B cell (primary cell): ENCODE measurements around the gene COA5. TPM values are rescaled to one million over a fixed set of nuclear protein-coding genes. Genes with fewer than 3 reads are reported as not detected.

Experiments used
- ATAC-seq: fragments of 200-7000 bp; cut with Tn5 transposase; one replicate; pipeline ENCODE4 v1.10.0; 2021; ENCODE audit warnings: low read depth, mild to moderate bottlenecking, moderate number of reproducible peaks, moderate library complexity
- CTCF ChIA-PET: fragments of 350-600 bp; sonication (Branson Sonifier 250); formaldehyde crosslinking; loops from one replicate; lab custom pipeline; 2021; ENCODE audit warnings: antibody characterized with exemption, inconsistent platforms; lab: Charles Lee
- POLR2A ChIA-PET: fragments of 350-600 bp; sonication (Branson Sonifier 250); formaldehyde crosslinking; loops from one replicate; lab custom pipeline; 2021; ENCODE audit warnings: antibody characterized with exemption; lab: Charles Lee
- DNase-seq: peaks from one replicate; pipeline ENCODE4 v3.0.0; 2013
- H2AFZ ChIP-seq: 2 replicates; pipeline ENCODE4 v1.6.1; 2012; ENCODE audit warnings: mild to moderate bottlenecking, low read depth, low read length; ENCODE audit not compliant: insufficient read depth, poor library complexity, severe bottlenecking
- H3K27ac ChIP-seq, 2 donors: 1 replicate in 1 of 2; 2 replicates in 1 of 2; pipeline ENCODE4 v1.5.1; 2012 to 2013; ENCODE audit warnings: low read length in 2 of 2, mild to moderate bottlenecking in 2 of 2, moderate library complexity in 1 of 2
- H3K27me3 ChIP-seq, 4 experiments: fragments of 200-600 bp in 1 of 4; sonication (generic) in 1 of 4; replicated peaks in 1 of 4; 1 replicate in 2 of 4; 2 replicates in 2 of 4; pipeline versions ENCODE4 v1.6.1 to v1.7.0; 2013 to 2016; ENCODE audit warnings: low read length in 3 of 4, mild to moderate bottlenecking in 2 of 4, mixed read lengths in 1 of 4, moderate library complexity in 1 of 4; ENCODE audit not compliant: insufficient read depth in 4 of 4, control insufficient read depth in 3 of 4; ENCODE audit errors: control extremely low read depth in 1 of 4
- H3K36me3 ChIP-seq, 2 experiments: replicated peaks in 1 of 2; 1 replicate in 1 of 2; 2 replicates in 1 of 2; pipeline versions ENCODE4 v1.6.1 to v1.7.1; 2013; ENCODE audit warnings: low read length in 1 of 2; ENCODE audit not compliant: insufficient read depth in 2 of 2, control insufficient read depth in 1 of 2; ENCODE audit errors: control extremely low read depth in 1 of 2, extremely low read depth in 1 of 2
- H3K4me1 ChIP-seq, 2 donors: fragments of 200-600 bp in 1 of 2; sonication (generic) in 1 of 2; 1 replicate in 1 of 2; 2 replicates in 1 of 2; pipeline versions ENCODE4 v1.5.1 to v1.6.1; 2013 to 2017; ENCODE audit warnings: low read length in 2 of 2; ENCODE audit not compliant: control insufficient read depth in 2 of 2, insufficient read depth in 2 of 2
- H3K4me2 ChIP-seq: replicated peaks from 2 replicates; pipeline ENCODE3; 2012; ENCODE audit warnings: mild to moderate bottlenecking, low read depth, low read length; ENCODE audit not compliant: poor library complexity, severe bottlenecking
- H3K4me3 ChIP-seq, 5 experiments: fragments of 200-600 bp in 1 of 5; sonication (generic) in 1 of 5; 1 replicate in 3 of 5; 2 replicates in 2 of 5; pipeline versions ENCODE4 v1.5.1 to v1.7.0; 2011 to 2016; ENCODE audit warnings: low read length in 4 of 5, mild to moderate bottlenecking in 4 of 5, low read depth in 2 of 5, control low read depth in 1 of 5, moderate library complexity in 1 of 5; ENCODE audit not compliant: insufficient read depth in 1 of 5; ENCODE audit errors: control extremely low read depth in 1 of 5, extremely low read depth in 1 of 5
- H3K79me2 ChIP-seq: fragments of 200-600 bp; sonication (generic); one replicate; pipeline ENCODE4 v1.6.0; 2016; ENCODE audit warnings: low read length; ENCODE audit not compliant: control insufficient read depth, insufficient read depth
- H3K9ac ChIP-seq: fragments of 200-600 bp; sonication (generic); 2 replicates; pipeline ENCODE4 v1.6.1; 2017; ENCODE audit warnings: mild to moderate bottlenecking, low read length, moderate library complexity
- H3K9me3 ChIP-seq, 3 donors: one replicate each; pipeline versions ENCODE4 v1.6.1 to v1.7.1; 2013; ENCODE audit warnings: low read length in 2 of 3; ENCODE audit not compliant: control insufficient read depth in 2 of 3, insufficient read depth in 1 of 3; ENCODE audit errors: control extremely low read depth in 1 of 3
- H4K20me1 ChIP-seq: 2 replicates; pipeline ENCODE4 v1.6.0; 2012; ENCODE audit warnings: mild to moderate bottlenecking, low read length; ENCODE audit not compliant: insufficient read depth, control insufficient read depth, poor library complexity, severe bottlenecking
- H3K27ac Mint-ChIP-seq: one replicate; pipeline ENCODE4 v1.8.0; 2021; ENCODE audit warnings: mixed read lengths
- H3K27me3 Mint-ChIP-seq: one replicate; pipeline ENCODE4 v1.8.0; 2021; ENCODE audit warnings: mixed read lengths
- H3K4me1 Mint-ChIP-seq: one replicate; pipeline ENCODE4 v1.8.0; 2021; ENCODE audit warnings: mixed read lengths
- H3K4me3 Mint-ChIP-seq: one replicate; pipeline ENCODE4 v1.8.0; 2021; ENCODE audit warnings: mixed read lengths
- H3K9me3 Mint-ChIP-seq: one replicate; pipeline ENCODE4 v1.8.0; 2022; ENCODE audit warnings: mixed read lengths; ENCODE audit not compliant: insufficient read depth
- EZH2 ChIP-seq: IDR thresholded peaks from 2 replicates; pipeline ENCODE4 v1.6.1; 2012; ENCODE audit warnings: borderline replicate concordance, low read depth, mild to moderate bottlenecking, moderate library complexity, low read length; ENCODE audit not compliant: insufficient read depth, poor library complexity, severe bottlenecking
- WGBS: methylation state at CpG from one replicate; pipeline ENCODE4 v1.1.5; 2013; ENCODE audit warnings: missing lambda C conversion rate; ENCODE audit not compliant: insufficient coverage; 5-methylcytosine and 5-hydroxymethylcytosine counted together
- intact Hi-C: fragments of 100-400 bp; cut with micrococcal nuclease; formaldehyde crosslinking; loops from one replicate; pipeline ENCODE4 v1.10.0; 2022
- polyA plus RNA-seq: library from polyadenylated mRNA; depleted of rRNA; stranded (reverse); fragments of >200 nt; gene quantifications from 2 replicates; pipeline ENCODE4 v1.2.3, GENCODE V29; 2012
- total RNA-seq, 2 donors: library from RNA; stranded (reverse); fragments of 120-200 nt in 1 of 2; gene quantifications; 1 replicate in 1 of 2; 2 replicates in 1 of 2; pipeline versions ENCODE4 v1.2.3 to v1.2.4, GENCODE V29; 2013 to 2022
- TF ChIP-seq, protein P1 (sequence below): fragments of 200-600 bp; IDR thresholded peaks from one replicate; pipeline ENCODE4 v1.8.0; 2022; ENCODE audit warnings: antibody characterized with exemption, mild to moderate bottlenecking

COA5 gene
- total and polyA plus RNA-seq, 2 donors (not counting 1 experiment from before 2014, with no cell fraction given), result 23.2 to 46.9 TPM

- Histone ChIP-seq H3K27me3 (no peaks in the 10 kb centered on the region), H3K79me2 (peaks cover 5% of the 10 kb centered on the region), H4K20me1 (no peaks in the 10 kb centered on the region), H3K27ac (no peak overlapping the region), H3K9me3 (no peaks in the 10 kb centered on the region), H3K4me3 (no peak overlapping the region), H3K4me1 (no peaks in the 10 kb centered on the region), H3K9ac (no peak overlapping the region), H2AFZ (no peak overlapping the region), H3K4me2 (no peak overlapping the region), H3K36me3 (no peaks in the 10 kb centered on the region)
- peak; percentile 99 for ATAC-seq
- WGBS, result 0% methylated on average over 1 of the region's 4 CpGs
- ChIA-PET CTCF (interaction anchor here (0.6 to 2.5 kb wide), 58 partner anchors 11 to 841 kb away, joined by 3 to 124 read pairs (median 4); partner anchors contain the start of genes COA5, MGAT4A, MITD1 and MRPL30), POLR2A (interaction anchor here (0.7 kb wide), 1 partner anchor 49 kb away, joined by 4 read pairs; no protein-coding TSS in a partner anchor)
- no peak for TF ChIP-seq EZH2
- TF ChIP-seq, protein P1, sequence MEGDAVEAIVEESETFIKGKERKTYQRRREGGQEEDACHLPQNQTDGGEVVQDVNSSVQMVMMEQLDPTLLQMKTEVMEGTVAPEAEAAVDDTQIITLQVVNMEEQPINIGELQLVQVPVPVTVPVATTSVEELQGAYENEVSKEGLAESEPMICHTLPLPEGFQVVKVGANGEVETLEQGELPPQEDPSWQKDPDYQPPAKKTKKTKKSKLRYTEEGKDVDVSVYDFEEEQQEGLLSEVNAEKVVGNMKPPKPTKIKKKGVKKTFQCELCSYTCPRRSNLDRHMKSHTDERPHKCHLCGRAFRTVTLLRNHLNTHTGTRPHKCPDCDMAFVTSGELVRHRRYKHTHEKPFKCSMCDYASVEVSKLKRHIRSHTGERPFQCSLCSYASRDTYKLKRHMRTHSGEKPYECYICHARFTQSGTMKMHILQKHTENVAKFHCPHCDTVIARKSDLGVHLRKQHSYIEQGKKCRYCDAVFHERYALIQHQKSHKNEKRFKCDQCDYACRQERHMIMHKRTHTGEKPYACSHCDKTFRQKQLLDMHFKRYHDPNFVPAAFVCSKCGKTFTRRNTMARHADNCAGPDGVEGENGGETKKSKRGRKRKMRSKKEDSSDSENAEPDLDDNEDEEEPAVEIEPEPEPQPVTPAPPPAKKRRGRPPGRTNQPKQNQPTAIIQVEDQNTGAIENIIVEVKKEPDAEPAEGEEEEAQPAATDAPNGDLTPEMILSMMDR, result peak; percentile 98
- H3K9me3 Mint-ChIP-seq, result no peaks in the 10 kb centered on the region
- H3K27me3 Mint-ChIP-seq, result no peaks in the 10 kb centered on the region
- DNase-seq, result peak; percentile 85
- H3K4me1 Mint-ChIP-seq, result peaks cover 24% of the 10 kb centered on the region
- no peak overlapping the region for H3K4me3 Mint-ChIP-seq
- intact Hi-C loops, result loop anchor here (1.0 to 2.0 kb wide), 4 partner anchors 188 to 530 kb away; no protein-coding TSS in a partner anchor
- H3K27ac Mint-ChIP-seq, result no peak overlapping the region
Observed at GRCh38 chr2:98649135-98649991, 41.1 kb upstream of the COA5 start.

GRCh38 chr2:98648451-98648850 lies 40.1 kb upstream of the COA5 start:
- Mint-ChIP-seq H3K4me3 (no peak overlapping the region), H3K27ac (no peak overlapping the region), H3K9me3 (no peaks in the 10 kb centered on the region), H3K4me1 (peaks cover 28% of the 10 kb centered on the region), H3K27me3 (no peaks in the 10 kb centered on the region)
- Histone ChIP-seq H3K79me2 (peaks cover 5% of the 10 kb centered on the region), H3K9ac (no peak overlapping the region), H3K27me3 (no peaks in the 10 kb centered on the region), H3K36me3 (no peaks in the 10 kb centered on the region), H4K20me1 (no peaks in the 10 kb centered on the region), H3K4me2 (no peak overlapping the region), H3K4me3 (no peak overlapping the region), H2AFZ (no peak overlapping the region), H3K4me1 (no peaks in the 10 kb centered on the region), H3K27ac (no peak overlapping the region), H3K9me3 (no peaks in the 10 kb centered on the region)
- DNase-seq, result no peak
- intact Hi-C loops, result loop anchor here (2.0 kb wide), 1 partner anchor 236 kb away; no protein-coding TSS in a partner anchor
- no peak for ATAC-seq
- 72% methylated on average over 3 of the region's 4 CpGs for WGBS
- TF ChIP-seq, protein P1, result no peak
- no peak for TF ChIP-seq EZH2
- POLR2A ChIA-PET, result interaction anchor here (0.7 kb wide), 1 partner anchor 50 kb away, joined by 4 read pairs; no protein-coding TSS in a partner anchor
- CTCF ChIA-PET, result interaction anchor here (0.6 to 2.5 kb wide), 15 partner anchors 11 to 383 kb away, joined by 3 to 124 read pairs (median 7); partner anchors contain the start of gene MGAT4A
